GM21528 (cell line): ENCODE measurements around the gene ARL6.
A peak's percentile ranks its signal among the peaks of the same experiment; 100 is the strongest.

Experiments used
- ATAC-seq: cut with Tn5 transposase; IDR thresholded peaks from one replicate; pipeline ENCODE4 v1.9.1; 2021; ENCODE audit warnings: mild to moderate bottlenecking, moderate library complexity; ENCODE audit not compliant: unreplicated experiment, low FRiP score

The ARL6 gene

GRCh38 chr3:97764407-97765238, at the start of gene ARL6:
TSS of gene ARL6 (plus strand) at chr3:97764758. CDS start at chr3:97768108, 3,350 bp downstream.
- ATAC-seq, result peak; percentile 99

GRCh38 chr3:97719156-97719821, 45.3 kb upstream of the ARL6 start:
- peak; percentile 89 for ATAC-seq

GRCh38 chr3:97720417-97720816, 44.1 kb upstream of the ARL6 start:
- no peak for ATAC-seq

- no peak for ATAC-seq
These were observed 43.1 kb upstream of the ARL6 start for GRCh38 chr3:97721446-97721845.

GRCh38 chr3:97736928-97737327, 27.6 kb upstream of the ARL6 start:
- no peak for ATAC-seq

- no peak for ATAC-seq
These were observed 25.8 kb upstream of the ARL6 start for GRCh38 chr3:97738761-97739160.

- no peak for ATAC-seq
These were observed 22.5 kb upstream of the ARL6 start for GRCh38 chr3:97742036-97742435.

GRCh38 chr3:97744289-97744688, 20.3 kb upstream of the ARL6 start:
- no peak for ATAC-seq

- no peak for ATAC-seq
These were observed 762 bp upstream of the ARL6 start for GRCh38 chr3:97763586-97764406.

GRCh38 chr3:97765336-97765735, 778 bp downstream of the ARL6 start:
- no peak for ATAC-seq

GRCh38 chr3:97772926-97773325, 8.4 kb downstream of the ARL6 start:
- no peak for ATAC-seq

GRCh38 chr3:97778152-97778551, 13.6 kb downstream of the ARL6 start:
- ATAC-seq, result no peak

- ATAC-seq, result peak; percentile 77
These were observed 29.0 kb downstream of the ARL6 start for GRCh38 chr3:97793420-97794019.

- ATAC-seq, result no peak
These were observed 31.4 kb downstream of the ARL6 start for GRCh38 chr3:97795951-97796350.

- ATAC-seq, result no peak
These were observed 39.9 kb downstream of the ARL6 start for GRCh38 chr3:97804471-97804870.

GRCh38 chr3:97810779-97811390, 46.3 kb downstream of the ARL6 start:
- ATAC-seq, result no peak

GRCh38 chr3:97815149-97815917, 50.8 kb downstream of the ARL6 start:
- no peak for ATAC-seq

GRCh38 chr3:97816811-97817210, 52.3 kb downstream of the ARL6 start:
- no peak for ATAC-seq

- no peak for ATAC-seq
These were observed 53.4 kb downstream of the ARL6 start for GRCh38 chr3:97817965-97818364.
